ENCODE data around the gene TM7SF2.

DNA sequence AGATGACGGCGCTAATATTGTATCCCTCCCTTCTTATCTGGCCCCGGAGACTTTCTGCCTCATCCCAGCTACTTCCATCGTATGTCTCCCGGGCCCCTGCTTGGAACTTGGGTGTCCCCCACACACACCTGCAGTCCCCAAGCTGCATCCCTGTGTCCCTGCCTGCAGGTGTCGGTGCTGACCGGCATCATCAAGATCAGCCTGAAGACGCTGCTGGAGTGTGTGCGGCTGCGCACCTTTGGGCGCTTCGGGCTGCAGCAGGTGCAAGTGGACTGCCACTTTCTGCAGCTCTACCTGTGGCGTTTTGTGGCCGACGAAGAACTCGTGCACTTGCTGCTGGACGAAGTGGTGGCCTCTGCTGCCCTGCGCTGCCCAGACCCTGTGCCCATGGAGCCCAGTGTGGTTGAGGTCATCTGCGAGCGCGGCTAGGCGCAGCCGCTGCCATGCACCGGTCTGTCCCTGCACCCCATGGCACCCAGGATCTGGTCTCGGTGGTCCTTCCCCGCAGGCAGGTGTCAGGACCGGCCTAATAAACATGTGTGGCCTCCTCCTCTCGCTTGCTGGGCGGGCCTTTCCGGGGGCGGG, 421 bp upstream of the TM7SF2 start:
- TF ChIP-seq, protein P1, sequence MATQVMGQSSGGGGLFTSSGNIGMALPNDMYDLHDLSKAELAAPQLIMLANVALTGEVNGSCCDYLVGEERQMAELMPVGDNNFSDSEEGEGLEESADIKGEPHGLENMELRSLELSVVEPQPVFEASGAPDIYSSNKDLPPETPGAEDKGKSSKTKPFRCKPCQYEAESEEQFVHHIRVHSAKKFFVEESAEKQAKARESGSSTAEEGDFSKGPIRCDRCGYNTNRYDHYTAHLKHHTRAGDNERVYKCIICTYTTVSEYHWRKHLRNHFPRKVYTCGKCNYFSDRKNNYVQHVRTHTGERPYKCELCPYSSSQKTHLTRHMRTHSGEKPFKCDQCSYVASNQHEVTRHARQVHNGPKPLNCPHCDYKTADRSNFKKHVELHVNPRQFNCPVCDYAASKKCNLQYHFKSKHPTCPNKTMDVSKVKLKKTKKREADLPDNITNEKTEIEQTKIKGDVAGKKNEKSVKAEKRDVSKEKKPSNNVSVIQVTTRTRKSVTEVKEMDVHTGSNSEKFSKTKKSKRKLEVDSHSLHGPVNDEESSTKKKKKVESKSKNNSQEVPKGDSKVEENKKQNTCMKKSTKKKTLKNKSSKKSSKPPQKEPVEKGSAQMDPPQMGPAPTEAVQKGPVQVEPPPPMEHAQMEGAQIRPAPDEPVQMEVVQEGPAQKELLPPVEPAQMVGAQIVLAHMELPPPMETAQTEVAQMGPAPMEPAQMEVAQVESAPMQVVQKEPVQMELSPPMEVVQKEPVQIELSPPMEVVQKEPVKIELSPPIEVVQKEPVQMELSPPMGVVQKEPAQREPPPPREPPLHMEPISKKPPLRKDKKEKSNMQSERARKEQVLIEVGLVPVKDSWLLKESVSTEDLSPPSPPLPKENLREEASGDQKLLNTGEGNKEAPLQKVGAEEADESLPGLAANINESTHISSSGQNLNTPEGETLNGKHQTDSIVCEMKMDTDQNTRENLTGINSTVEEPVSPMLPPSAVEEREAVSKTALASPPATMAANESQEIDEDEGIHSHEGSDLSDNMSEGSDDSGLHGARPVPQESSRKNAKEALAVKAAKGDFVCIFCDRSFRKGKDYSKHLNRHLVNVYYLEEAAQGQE (IDR thresholded peaks at IDR 0.05; ENCODE audit: insufficient read depth in 1 of 2, low read depth in 2 of 2, low read length in 2 of 2), result no peak
- no peak for TF ChIP-seq SIN3A (IDR thresholded peaks at IDR 0.05; ENCODE audit: borderline replicate concordance, insufficient read depth, low read length)
- TF ChIP-seq POLR2AphosphoS5 (IDR thresholded peaks at IDR 0.05; ENCODE audit: low read depth, low read length), result no peak
- no peak for TF ChIP-seq TAF1 (IDR thresholded peaks at IDR 0.05; ENCODE audit: borderline replicate concordance, insufficient read depth, low read length)
- no peak for TF ChIP-seq FOXP2 (optimal IDR thresholded peaks at IDR 0.05; ENCODE audit: borderline replicate concordance, extremely low read depth, extremely low read length, insufficient read depth)

Data from PFSK-1 (cell line).